Caco-2 (cell line): ENCODE data around the gene VIPR2. TPM values are rescaled to one million over a fixed set of nuclear protein-coding genes. Genes with fewer than 3 reads are reported as not detected.

Experiments used
- BruUV-seq: library from RNA; stranded (reverse); fragments of 400-500 nt; replicated peaks from 2 replicates; lab custom pipeline; 2021; lab: Mats Ljungman, UMichigan
- CTCF ChIA-PET: fragments of 300-600 bp; sonication (Branson Sonifier 250); formaldehyde crosslinking; loops from one replicate; lab custom pipeline; 2022; ENCODE audit warnings: antibody characterized with exemption; lab: Charles Lee
- POLR2A ChIA-PET: fragments of 300-600 bp; sonication (Branson Sonifier 250); formaldehyde crosslinking; loops from one replicate; lab custom pipeline; 2022; ENCODE audit warnings: antibody characterized with exemption; lab: Charles Lee
- DNase-seq, 2 experiments: peaks; one replicate each; pipeline versions ENCODE4 v3.0.0 to v3.0.0-alpha.2; 2020 to 2022
- H3K27me3 ChIP-seq: replicated peaks from 2 replicates; pipeline ENCODE4 v1.6.0; 2011; ENCODE audit warnings: low read length; ENCODE audit not compliant: control insufficient read depth, insufficient read depth
- H3K36me3 ChIP-seq: 2 replicates; pipeline ENCODE4 v1.5.1; 2011; ENCODE audit warnings: low read length; ENCODE audit not compliant: control insufficient read depth, insufficient read depth
- H3K4me1 ChIP-seq: fragments of 250-450 bp; sonication (Bioruptor Pico); 2 replicates; pipeline ENCODE4 v1.5.1; 2020; ENCODE audit warnings: mild to moderate bottlenecking
- H3K4me3 ChIP-seq: 2 replicates; pipeline ENCODE4 v1.5.1; 2011; ENCODE audit warnings: low read depth, mild to moderate bottlenecking, control low read depth, low read length
- H3K9me3 ChIP-seq: fragments of 250-450 bp; sonication (Bioruptor Pico); 2 replicates; pipeline ENCODE4 v1.5.1; 2020; ENCODE audit warnings: mild to moderate bottlenecking, moderate library complexity
- H3K27ac Mint-ChIP-seq: one replicate; pipeline ENCODE4 v1.8.0; 2022; ENCODE audit warnings: mixed read lengths; ENCODE audit not compliant: unreplicated experiment
- H3K27me3 Mint-ChIP-seq: one replicate; pipeline ENCODE4 v1.8.0; 2022; ENCODE audit warnings: mixed read lengths; ENCODE audit not compliant: insufficient read depth, unreplicated experiment
- H3K36me3 Mint-ChIP-seq: one replicate; pipeline ENCODE4 v1.8.0; 2022; ENCODE audit warnings: mild to moderate bottlenecking, mixed read lengths; ENCODE audit not compliant: insufficient read depth, unreplicated experiment
- H3K4me1 Mint-ChIP-seq: one replicate; pipeline ENCODE4 v1.8.0; 2022; ENCODE audit warnings: low read depth, mixed read lengths; ENCODE audit not compliant: unreplicated experiment
- H3K4me3 Mint-ChIP-seq: one replicate; pipeline ENCODE4 v1.8.0; 2022; ENCODE audit warnings: mild to moderate bottlenecking, moderate library complexity, mixed read lengths; ENCODE audit not compliant: unreplicated experiment
- H3K9me3 Mint-ChIP-seq: one replicate; pipeline ENCODE4 v1.8.0; 2022; ENCODE audit warnings: mixed read lengths; ENCODE audit not compliant: unreplicated experiment
- intact Hi-C: fragments of 100-400 bp; cut with micrococcal nuclease; formaldehyde crosslinking; loops from one replicate; pipeline ENCODE4 v1.10.0; 2022; ENCODE audit not compliant: unreplicated experiment
- total RNA-seq: library from RNA; stranded (reverse); gene quantifications from 2 replicates; pipeline ENCODE4 v1.2.3, GENCODE V29; 2022
- TF ChIP-seq, protein P1 (sequence below), 2 experiments: fragments of 200-600 bp in 1 of 2; IDR thresholded peaks; 1 replicate in 1 of 2; 2 replicates in 1 of 2; pipeline versions ENCODE4 v1.5.1 to v1.8.0; 2011 to 2022; ENCODE audit warnings: antibody characterized with exemption in 1 of 2, control low read depth in 1 of 2, inconsistent platforms in 1 of 2, low read depth in 1 of 2, low read length in 1 of 2, mild to moderate bottlenecking in 1 of 2, moderate library complexity in 1 of 2; ENCODE audit not compliant: insufficient read depth in 1 of 2, severe bottlenecking in 1 of 2, unreplicated experiment in 1 of 2

VIPR2 gene
- total RNA-seq, 1 experiment from 2014 or later = not detected

- Histone ChIP-seq H3K4me1 (no peaks in the 10 kb centered on the region), H3K4me3 (no peak overlapping the region), H3K9me3 (no peaks in the 10 kb centered on the region), H3K27me3 (no peaks in the 10 kb centered on the region), H3K36me3 (no peaks in the 10 kb centered on the region)
- Mint-ChIP-seq H3K4me1 (no peaks in the 10 kb centered on the region), H3K4me3 (no peak overlapping the region), H3K36me3 (peaks cover 4% of the 10 kb centered on the region), H3K27me3 (peaks cover 7% of the 10 kb centered on the region), H3K9me3 (no peaks in the 10 kb centered on the region), H3K27ac (no peak overlapping the region)
- TF ChIP-seq, protein P1, sequence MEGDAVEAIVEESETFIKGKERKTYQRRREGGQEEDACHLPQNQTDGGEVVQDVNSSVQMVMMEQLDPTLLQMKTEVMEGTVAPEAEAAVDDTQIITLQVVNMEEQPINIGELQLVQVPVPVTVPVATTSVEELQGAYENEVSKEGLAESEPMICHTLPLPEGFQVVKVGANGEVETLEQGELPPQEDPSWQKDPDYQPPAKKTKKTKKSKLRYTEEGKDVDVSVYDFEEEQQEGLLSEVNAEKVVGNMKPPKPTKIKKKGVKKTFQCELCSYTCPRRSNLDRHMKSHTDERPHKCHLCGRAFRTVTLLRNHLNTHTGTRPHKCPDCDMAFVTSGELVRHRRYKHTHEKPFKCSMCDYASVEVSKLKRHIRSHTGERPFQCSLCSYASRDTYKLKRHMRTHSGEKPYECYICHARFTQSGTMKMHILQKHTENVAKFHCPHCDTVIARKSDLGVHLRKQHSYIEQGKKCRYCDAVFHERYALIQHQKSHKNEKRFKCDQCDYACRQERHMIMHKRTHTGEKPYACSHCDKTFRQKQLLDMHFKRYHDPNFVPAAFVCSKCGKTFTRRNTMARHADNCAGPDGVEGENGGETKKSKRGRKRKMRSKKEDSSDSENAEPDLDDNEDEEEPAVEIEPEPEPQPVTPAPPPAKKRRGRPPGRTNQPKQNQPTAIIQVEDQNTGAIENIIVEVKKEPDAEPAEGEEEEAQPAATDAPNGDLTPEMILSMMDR (IDR thresholded peaks at IDR 0.05; ENCODE audit: insufficient read depth in 1 of 2, low read depth in 1 of 2, low read length in 1 of 2, severe bottlenecking in 1 of 2, unreplicated experiment in 1 of 2) = no peak
- no TSS peak for BruUV-seq
- peak in 1 of 2 experiments; percentile 21 for DNase-seq
- CTCF ChIA-PET = no interaction called here
- POLR2A ChIA-PET = no interaction called here
- intact Hi-C loops = no loop called here
These were observed 52.0 kb downstream of the VIPR2 start for GRCh38 chr7:159092701-159093121.

- H3K9me3 ChIP-seq = no peaks in the 10 kb centered on the region
- H3K36me3 ChIP-seq = no peaks in the 10 kb centered on the region
- Mint-ChIP-seq H3K27ac (no peak overlapping the region), H3K9me3 (no peaks in the 10 kb centered on the region), H3K4me3 (no peak overlapping the region), H3K4me1 (no peaks in the 10 kb centered on the region), H3K27me3 (peaks cover 7% of the 10 kb centered on the region), H3K36me3 (peaks cover 4% of the 10 kb centered on the region)
- no TSS peak for BruUV-seq
- intact Hi-C loops = no loop called here
- ChIA-PET POLR2A (no interaction called here), CTCF (no interaction called here)
- no peaks in the 10 kb centered on the region for H3K4me1 ChIP-seq
- TF ChIP-seq, protein P1 (IDR thresholded peaks at IDR 0.05; ENCODE audit: insufficient read depth in 1 of 2, low read depth in 1 of 2, low read length in 1 of 2, severe bottlenecking in 1 of 2, unreplicated experiment in 1 of 2) = no peak
- H3K27me3 ChIP-seq = no peaks in the 10 kb centered on the region
- DNase-seq = no peak
- H3K4me3 ChIP-seq = no peak overlapping the region
These were observed 52.9 kb downstream of the VIPR2 start for GRCh38 chr7:159091480-159092475.

GRCh38 chr7:159091041-159091440, 53.6 kb downstream of the VIPR2 start:
- TF ChIP-seq, protein P1 (IDR thresholded peaks at IDR 0.05; ENCODE audit: insufficient read depth in 1 of 2, low read depth in 1 of 2, low read length in 1 of 2, severe bottlenecking in 1 of 2, unreplicated experiment in 1 of 2) = no peak
- intact Hi-C loops = no loop called here
- no peak for DNase-seq
- Mint-ChIP-seq H3K27me3 (peaks cover 5% of the 10 kb centered on the region), H3K27ac (no peak overlapping the region), H3K4me3 (no peak overlapping the region), H3K9me3 (no peaks in the 10 kb centered on the region), H3K36me3 (peaks cover 4% of the 10 kb centered on the region), H3K4me1 (no peaks in the 10 kb centered on the region)
- BruUV-seq = no TSS peak
- H3K9me3 ChIP-seq = no peaks in the 10 kb centered on the region
- no peaks in the 10 kb centered on the region for H3K27me3 ChIP-seq
- ChIA-PET POLR2A (no interaction called here), CTCF (no interaction called here)
- no peak overlapping the region for H3K4me3 ChIP-seq
- no peaks in the 10 kb centered on the region for H3K36me3 ChIP-seq
- H3K4me1 ChIP-seq = no peaks in the 10 kb centered on the region
